Vagina (tissue), 2 donors: ENCODE measurements around the gene TAGAP. TPM values are rescaled to one million over a fixed set of nuclear protein-coding genes. Genes with fewer than 3 reads are reported as not detected.
"Not testable (repeated sequence)": the region's sequence is repeated elsewhere in the genome, so short reads cannot be mapped to it uniquely, and the experiment has no call there.

Experiments used
- DNase-seq, 2 donors: peaks; one replicate each; pipeline ENCODE4 v3.0.0-alpha.2; 2017; ENCODE audit errors: extremely low spot score in 2 of 2
- H3K27ac ChIP-seq: fragments of 200-600 bp; sonication (generic); one replicate; pipeline ENCODE4 v1.5.1; 2019
- H3K27me3 ChIP-seq: fragments of 200-600 bp; sonication (generic); one replicate; pipeline ENCODE4 v1.5.1; 2019
- H3K36me3 ChIP-seq, 2 donors: fragments of 200-600 bp; sonication (generic); one replicate each; pipeline ENCODE4 v1.5.1; 2017 to 2019
- H3K4me1 ChIP-seq: fragments of 200-600 bp; sonication (generic); one replicate; pipeline ENCODE4 v1.5.1; 2019
- H3K4me3 ChIP-seq, 2 donors: fragments of 200-600 bp; sonication (generic); 1 replicate in 1 of 2; 2 replicates in 1 of 2; pipeline ENCODE4 v1.5.1; 2016 to 2019
- H3K9me3 ChIP-seq: fragments of 200-600 bp; sonication (generic); one replicate; pipeline ENCODE4 v1.5.1; 2019
- CTCF ChIP-seq, 3 experiments: fragments of 450-650 bp in 2 of 3; fragments of 200-600 bp in 1 of 3; sonication (generic) in 1 of 3; IDR thresholded peaks; one replicate each; pipeline ENCODE4 v1.5.1; 2017 to 2019; ENCODE audit warnings: antibody characterized with exemption in 3 of 3, mild to moderate bottlenecking in 2 of 3, moderate library complexity in 2 of 3
- POLR2A ChIP-seq, 2 donors: fragments of 450-650 bp; IDR thresholded peaks; one replicate each; pipeline ENCODE4 v1.6.1; 2017; ENCODE audit warnings: antibody characterized with exemption in 2 of 2, mild to moderate bottlenecking in 2 of 2, moderate library complexity in 2 of 2
- POLR2AphosphoS5 ChIP-seq, 2 donors: sonication (generic); formaldehyde crosslinking; IDR thresholded peaks; one replicate each; pipeline ENCODE4 v1.9.0; 2017; ENCODE audit warnings: antibody characterized with exemption in 2 of 2, mild to moderate bottlenecking in 2 of 2, low read depth in 1 of 2; ENCODE audit not compliant: insufficient read depth in 1 of 2
- intact Hi-C: fragments of 100-400 bp; cut with DNase I; formaldehyde crosslinking; loops from one replicate; pipeline ENCODE4 v1.15.1; 2023
- total RNA-seq: library from RNA; depleted of rRNA; stranded (reverse); fragments of >200 nt; gene quantifications from one replicate; pipeline ENCODE4 v1.2.3, GENCODE V29; 2016

The TAGAP gene
- total RNA-seq, 1 donor from 2014 or later: 8.1 TPM

DNA sequence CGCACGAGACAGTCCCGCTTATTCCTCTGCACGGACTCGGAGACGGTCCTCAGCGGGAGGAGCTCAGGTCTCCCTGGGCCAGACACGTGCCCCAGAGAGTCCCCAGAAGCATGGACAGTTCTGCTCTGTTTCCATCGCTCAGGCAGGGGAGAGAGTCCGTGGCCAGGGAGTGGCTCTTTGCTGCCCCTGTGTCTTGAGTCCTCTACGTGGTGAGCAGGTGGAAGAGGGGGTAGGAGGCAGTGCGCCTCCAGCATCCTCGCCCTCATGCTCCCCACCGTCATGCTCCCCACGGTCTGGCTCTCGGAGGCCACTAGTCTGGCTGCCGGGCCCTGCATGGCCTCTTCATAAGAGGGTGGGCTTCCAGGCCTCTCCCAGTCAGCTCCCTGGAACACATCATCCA lies 8.9 kb downstream of the TAGAP start:
- Histone ChIP-seq H3K27ac (no peak overlapping the region), H3K4me3 (no peak overlapping the region), H3K9me3 (no peaks in the 10 kb centered on the region), H3K27me3 (no peaks in the 10 kb centered on the region), H3K36me3 (no peaks in the 10 kb centered on the region), H3K4me1 (no peaks in the 10 kb centered on the region)
- intact Hi-C loops: no loop called here
- no peak for DNase-seq
- TF ChIP-seq POLR2A (IDR thresholded peaks at IDR 0.05) (no peak), CTCF (IDR thresholded peaks at IDR 0.05) (no peak)

- Histone ChIP-seq H3K27me3 (no peaks in the 10 kb centered on the region), H3K27ac (no peak overlapping the region), H3K4me3 (no peak overlapping the region), H3K36me3 (no peaks in the 10 kb centered on the region), H3K4me1 (no peaks in the 10 kb centered on the region), H3K9me3 (no peaks in the 10 kb centered on the region)
- no peak for DNase-seq
- TF ChIP-seq POLR2AphosphoS5 (IDR thresholded peaks at IDR 0.05; ENCODE audit: insufficient read depth in 1 of 2, low read depth in 1 of 2): no peak
- TF ChIP-seq POLR2A (IDR thresholded peaks at IDR 0.05): no peak
- no peak for TF ChIP-seq CTCF (IDR thresholded peaks at IDR 0.05)
- intact Hi-C loops: no loop called here
These were observed 11.4 kb downstream of the TAGAP start for GRCh38 chr6:159033160-159034049.

- Histone ChIP-seq H3K27ac (no peak overlapping the region), H3K27me3 (no peaks in the 10 kb centered on the region), H3K4me1 (no peaks in the 10 kb centered on the region), H3K9me3 (no peaks in the 10 kb centered on the region), H3K36me3 (no peaks in the 10 kb centered on the region), H3K4me3 (no peak overlapping the region)
- DNase-seq: no peak
- intact Hi-C loops: no loop called here
- TF ChIP-seq CTCF (IDR thresholded peaks at IDR 0.05) (no peak), POLR2AphosphoS5 (IDR thresholded peaks at IDR 0.05; ENCODE audit: insufficient read depth in 1 of 2, low read depth in 1 of 2) (no peak), POLR2A (IDR thresholded peaks at IDR 0.05) (no peak)
These were observed 12.9 kb downstream of the TAGAP start for GRCh38 chr6:159031846-159032245.

- Histone ChIP-seq H3K27me3 (no peaks in the 10 kb centered on the region), H3K36me3 (no peaks in the 10 kb centered on the region), H3K4me1 (no peaks in the 10 kb centered on the region), H3K9me3 (peaks cover 4% of the 10 kb centered on the region), H3K4me3 (no peak overlapping the region), H3K27ac (no peak overlapping the region)
- intact Hi-C loops: no loop called here
- TF ChIP-seq POLR2A (IDR thresholded peaks at IDR 0.05): no peak
- no peak for TF ChIP-seq CTCF (IDR thresholded peaks at IDR 0.05)
- no peak for TF ChIP-seq POLR2AphosphoS5 (IDR thresholded peaks at IDR 0.05; ENCODE audit: insufficient read depth in 1 of 2, low read depth in 1 of 2)
- no peak for DNase-seq
These were observed 14.6 kb downstream of the TAGAP start for GRCh38 chr6:159030168-159030567.

GRCh38 chr6:159025224-159025623 lies 19.6 kb downstream of the TAGAP start:
- H3K4me3 ChIP-seq, intact Hi-C loops, DNase-seq, H3K36me3 ChIP-seq, H3K27ac ChIP-seq, H3K27me3 ChIP-seq, H3K4me1 ChIP-seq: not testable (repeated sequence)
- H3K9me3 ChIP-seq: peaks cover 13% of the 10 kb centered on the region
